K562 (cell line): ENCODE results near the gene PRKCB.

ENCODE experiments used
- CTCF ChIP-seq, 3 experiments: IDR thresholded peaks in 2 of 3; conservative IDR thresholded peaks in 1 of 3; 2 replicates each; pipeline ENCODE4 v1.5.1; 2011 to 2012; ENCODE audit warnings: low read length in 3 of 3, mild to moderate bottlenecking in 3 of 3, control low read depth in 2 of 3, improper control_type of control experiment in 1 of 3, inconsistent platforms in 1 of 3, low read depth in 1 of 3, mixed read lengths in 1 of 3, moderate library complexity in 1 of 3; ENCODE audit not compliant: insufficient read depth in 2 of 3
- E2F5 ChIP-seq: sonication (generic); formaldehyde crosslinking; IDR thresholded peaks from 2 replicates; pipeline ENCODE4 v1.8.0; 2022; ENCODE audit warnings: mild to moderate bottlenecking, missing genetic modification reagents
- EP300 ChIP-seq: IDR thresholded peaks from 2 replicates; pipeline ENCODE4 v1.6.1; 2012; ENCODE audit warnings: low read length, improper control_type of control experiment
- FUS ChIP-seq: fragments of 200-400 bp; formaldehyde crosslinking; optimal IDR thresholded peaks from 2 replicates; pipeline ENCODE3; 2017; ENCODE audit warnings: low read depth, low read length
- MCM2 ChIP-seq: fragments of 450-650 bp; IDR thresholded peaks from 2 replicates; pipeline ENCODE4 v1.6.1; 2017; ENCODE audit warnings: low read depth, mild to moderate bottlenecking
- MED1 ChIP-seq: sonication (generic); formaldehyde crosslinking; IDR thresholded peaks from 2 replicates; pipeline ENCODE4 v1.8.1; 2023; ENCODE audit warnings: missing genetic modification reagents, borderline replicate concordance
- NKRF ChIP-seq: fragments of 450-650 bp; IDR thresholded peaks from 2 replicates; pipeline ENCODE4 v1.6.1; 2016; ENCODE audit warnings: borderline replicate concordance
- POLR2A ChIP-seq: fragments of 450-650 bp; conservative IDR thresholded peaks from 2 replicates; pipeline ENCODE4 v1.6.1; 2016
- POLR2AphosphoS5 ChIP-seq: IDR thresholded peaks from 2 replicates; pipeline ENCODE4 v1.6.1; 2011; ENCODE audit warnings: mild to moderate bottlenecking, low read depth, low read length, moderate library complexity; ENCODE audit not compliant: control insufficient read depth, insufficient read depth
- RAD21 ChIP-seq, 2 experiments: fragments of 250-450 bp in 1 of 2; fragments of 450-650 bp in 1 of 2; sonication (Bioruptor Pico) in 1 of 2; formaldehyde crosslinking in 1 of 2; IDR thresholded peaks in 1 of 2; conservative IDR thresholded peaks in 1 of 2; 2 replicates each; pipeline versions ENCODE4 v1.4.0 to v1.8.0; 2020 to 2022; ENCODE audit warnings: mild to moderate bottlenecking in 2 of 2, moderate library complexity in 1 of 2
- REST ChIP-seq, 2 experiments: fragments of 450-650 bp; formaldehyde crosslinking in 1 of 2; IDR thresholded peaks; 2 replicates each; pipeline versions ENCODE4 v1.4.0 to v1.6.1; 2014 to 2020; ENCODE audit warnings: mild to moderate bottlenecking in 2 of 2, borderline replicate concordance in 1 of 2, low read depth in 1 of 2
- SNAPC5 ChIP-seq: fragments of 250-450 bp; sonication (Bioruptor Pico); IDR thresholded peaks from 2 replicates; pipeline ENCODE4 v1.8.0; 2021; ENCODE audit warnings: moderate library complexity, mild to moderate bottlenecking, inconsistent platforms
- SP1 ChIP-seq: sonication (generic); formaldehyde crosslinking; IDR thresholded peaks from 2 replicates; pipeline ENCODE4 v1.8.1; 2022; ENCODE audit warnings: mild to moderate bottlenecking, missing genetic modification reagents

GRCh38 chr16:23824909-23825308 is 10.9 kb upstream of the PRKCB start:
- TF ChIP-seq MED1 (CRISPR knock-in tag) (no peak), FUS (no peak), NKRF (no peak), EP300 (no peak), POLR2A (no peak), CTCF (IDR thresholded peaks at IDR 0.05 in 2 of 3, conservative IDR thresholded peaks at IDR 0.05 in 1 of 3; ENCODE audit: insufficient read depth in 2 of 3, low read depth in 1 of 3, low read length in 3 of 3) (no peak), MCM2 (no peak), RAD21 (CRISPR knock-in tag; conservative IDR thresholded peaks at IDR 0.05 in 1 of 2, IDR thresholded peaks at IDR 0.05 in 1 of 2) (no peak), REST (IDR thresholded peaks at IDR 0.05; ENCODE audit: borderline replicate concordance) (no peak), REST (CRISPR knock-in tag; IDR thresholded peaks at IDR 0.05; ENCODE audit: low read depth) (no peak), SNAPC5 (no peak), SP1 (CRISPR knock-in tag) (no peak), E2F5 (CRISPR knock-in tag) (no peak), POLR2AphosphoS5 (no peak)
